Measurements from ENCODE around the gene SH3RF1.

The SH3RF1 gene

DNA sequence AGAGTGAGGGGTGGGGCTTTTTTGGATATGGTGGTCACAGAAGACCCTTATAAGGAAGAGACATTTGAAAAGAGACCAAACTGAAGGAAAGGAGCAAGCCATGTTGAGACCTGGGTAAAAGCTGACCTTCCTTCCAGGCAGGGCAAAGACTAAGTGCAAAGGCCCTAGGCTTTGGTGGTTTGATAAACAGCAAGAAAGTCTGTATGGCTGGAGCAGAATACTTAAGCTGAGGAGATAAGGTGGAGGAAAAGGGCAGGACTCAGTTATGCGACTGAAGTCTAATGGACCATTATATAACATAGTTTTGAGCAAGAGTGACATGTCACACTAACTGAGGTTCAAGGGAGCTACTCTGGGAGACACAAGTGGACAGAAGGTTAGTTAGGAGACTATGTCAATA lies 20.0 kb downstream of the SH3RF1 start:
- DNase-seq = no peak

DNA sequence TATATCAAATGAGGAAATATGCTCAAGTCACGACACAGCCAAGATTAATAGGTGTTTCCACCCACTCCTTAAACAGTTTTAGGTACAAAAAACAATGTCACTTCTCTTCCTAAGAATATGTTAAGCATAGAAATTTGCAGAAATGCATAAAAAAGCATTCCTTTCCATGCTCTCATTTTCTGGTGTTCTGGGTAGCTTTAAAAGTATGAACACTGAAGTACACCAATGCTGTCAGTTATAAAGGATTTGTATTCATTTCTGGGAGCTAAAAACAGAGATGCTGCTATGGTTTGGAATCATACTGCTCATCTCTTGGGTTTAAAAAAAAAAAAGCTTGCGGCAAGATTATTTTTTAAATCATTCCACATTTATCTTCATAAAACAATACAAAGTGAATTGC lies 20.8 kb downstream of the SH3RF1 start:
- no peak for DNase-seq

DNA sequence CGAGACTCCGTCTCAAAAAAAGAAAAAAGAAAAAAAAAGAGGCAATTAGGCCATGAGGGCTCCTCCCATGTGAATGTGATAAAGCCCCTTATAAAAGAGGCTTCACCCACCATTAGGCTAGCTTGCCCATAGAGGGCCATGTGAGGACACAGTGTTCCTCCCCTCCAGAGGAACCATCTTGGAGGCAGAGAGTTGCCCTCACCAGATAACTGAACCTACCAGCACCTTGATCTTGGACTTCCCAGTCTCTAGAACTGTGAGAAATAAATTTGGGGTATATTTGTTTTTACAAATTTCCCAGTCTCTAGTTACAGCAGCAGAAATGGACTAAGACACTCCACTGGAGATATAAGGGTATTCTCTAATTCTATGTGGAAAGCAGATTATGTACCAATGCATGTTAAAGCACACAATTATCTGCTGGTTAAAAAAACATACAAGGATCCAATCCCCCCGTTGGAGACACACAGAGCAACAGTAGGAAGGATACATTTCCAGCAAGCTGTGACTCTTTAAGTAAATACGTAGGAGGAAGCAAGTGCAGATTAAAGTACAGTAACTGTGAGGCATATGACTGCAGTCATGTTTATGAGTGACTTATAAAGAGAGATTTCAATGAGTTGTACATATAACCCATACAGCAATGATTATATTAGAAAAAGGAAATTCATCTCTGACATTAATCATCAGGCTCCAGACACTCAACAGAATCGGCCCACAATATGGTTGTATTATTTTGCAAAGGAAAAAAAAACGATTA lies 21.4 kb downstream of the SH3RF1 start:
- no peak for DNase-seq

DNA sequence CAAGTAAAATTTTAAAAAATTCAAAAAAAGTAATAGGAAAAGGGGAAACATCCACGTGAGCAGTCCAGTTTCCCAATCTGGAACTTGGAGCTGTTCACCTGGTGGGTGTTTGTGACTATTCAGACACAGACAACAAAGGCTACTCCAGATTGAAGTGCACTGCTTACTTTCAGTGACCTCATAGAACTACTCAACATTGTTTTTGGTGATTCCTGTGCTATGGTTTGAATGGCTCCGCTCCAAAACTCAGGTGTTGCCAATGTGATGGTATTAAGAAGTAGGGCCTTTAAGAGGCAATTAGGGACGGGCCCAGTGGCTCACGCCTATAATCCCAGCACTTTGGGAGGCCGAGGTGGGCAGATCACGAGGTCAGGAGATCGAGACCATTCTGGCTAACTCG lies 22.1 kb downstream of the SH3RF1 start:
- no peak for DNase-seq

DNA sequence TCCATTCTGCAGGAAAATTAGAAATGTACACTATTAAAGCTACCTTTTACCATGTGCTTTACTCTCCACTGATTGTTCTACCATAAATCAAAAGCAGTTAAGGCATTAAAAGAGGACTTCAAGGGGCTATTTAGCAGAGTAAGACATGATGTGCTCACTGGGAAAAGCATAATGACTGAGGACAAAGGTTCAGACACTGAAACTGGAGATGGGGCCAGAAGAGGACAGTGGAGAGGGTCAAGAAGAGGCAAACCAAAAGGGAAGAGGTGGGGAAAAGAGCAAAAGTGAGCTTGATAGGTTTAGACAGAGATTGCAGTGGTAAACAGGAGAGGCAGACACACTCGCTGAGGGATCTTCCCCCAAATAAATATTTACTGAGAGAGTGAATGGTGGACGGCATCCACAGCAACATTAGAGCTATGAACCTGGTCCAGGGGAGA lies 23.8 kb downstream of the SH3RF1 start:
- DNase-seq = no peak

DNA sequence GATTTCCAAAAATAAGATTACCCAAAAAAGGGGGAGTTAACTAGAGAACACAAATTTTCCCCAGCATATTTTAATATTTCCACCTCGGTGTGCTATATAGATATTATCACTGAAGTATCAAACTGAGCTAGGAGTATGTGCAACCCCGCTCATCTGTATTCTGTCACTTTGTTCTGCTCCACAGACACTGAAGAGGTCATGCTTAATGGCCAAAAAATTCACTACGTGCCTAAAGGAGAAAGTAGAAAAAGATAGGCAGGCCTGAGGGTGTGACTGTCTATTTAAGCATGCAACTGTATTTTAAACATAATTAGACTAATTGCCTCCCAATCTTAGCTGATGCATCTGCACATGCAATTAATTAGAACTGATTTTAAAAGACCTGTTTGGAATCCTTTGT lies 24.5 kb downstream of the SH3RF1 start:
- no peak for DNase-seq

DNA sequence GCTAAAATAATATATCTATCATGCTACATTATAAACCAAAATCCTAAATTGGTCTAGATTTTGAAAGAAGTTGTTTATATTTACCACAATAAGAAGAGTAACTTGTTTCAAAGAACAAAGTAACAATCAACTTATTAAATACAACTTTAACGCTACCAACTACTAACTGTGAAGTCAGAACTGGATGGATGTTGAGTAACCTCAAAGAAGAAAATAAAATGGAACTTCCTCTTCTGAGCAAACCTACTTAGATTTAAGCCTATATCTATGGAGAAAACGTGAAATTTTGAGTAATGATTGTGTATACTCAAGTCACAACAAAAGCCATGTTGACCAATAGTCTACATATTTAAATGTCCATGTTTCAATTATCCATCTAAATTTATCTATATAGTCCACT lies 25.7 kb downstream of the SH3RF1 start:
- DNase-seq = no peak

DNA sequence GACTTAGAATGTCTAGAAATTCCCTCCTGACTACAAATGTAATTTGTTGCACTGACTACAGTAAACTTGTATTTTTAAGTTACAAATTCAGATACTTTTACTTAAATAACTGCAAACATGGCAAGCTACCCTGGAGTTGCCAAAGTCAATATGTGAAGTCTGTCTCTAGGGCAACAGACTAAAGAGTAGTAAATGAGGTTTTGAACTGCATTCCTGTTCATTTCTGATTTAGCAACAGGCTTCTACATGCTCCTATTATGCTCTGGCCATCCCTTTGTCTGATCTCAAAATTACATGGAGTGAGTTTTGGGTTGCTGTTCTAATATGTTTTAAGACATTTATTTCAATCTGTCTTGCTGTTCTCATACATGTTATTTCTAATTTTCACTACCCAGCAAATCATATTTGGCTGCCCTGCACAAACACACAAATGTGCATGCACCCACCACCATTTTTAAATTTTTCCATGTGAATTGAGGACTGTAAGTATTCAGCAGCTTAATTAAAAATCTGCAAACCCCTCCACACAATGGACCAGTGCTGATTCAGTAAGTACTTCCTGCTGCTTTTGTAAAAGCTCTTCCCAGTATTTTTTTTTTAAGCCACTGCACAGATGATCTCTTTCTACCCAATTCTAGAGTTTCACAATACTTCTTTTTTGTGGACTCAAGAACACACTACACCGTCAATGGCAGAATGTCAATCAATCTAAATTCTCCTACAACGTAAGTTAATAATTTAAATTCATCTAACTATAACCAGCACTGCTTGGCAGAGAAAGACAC lies 26.7 kb downstream of the SH3RF1 start:
- DNase-seq = no peak

DNA sequence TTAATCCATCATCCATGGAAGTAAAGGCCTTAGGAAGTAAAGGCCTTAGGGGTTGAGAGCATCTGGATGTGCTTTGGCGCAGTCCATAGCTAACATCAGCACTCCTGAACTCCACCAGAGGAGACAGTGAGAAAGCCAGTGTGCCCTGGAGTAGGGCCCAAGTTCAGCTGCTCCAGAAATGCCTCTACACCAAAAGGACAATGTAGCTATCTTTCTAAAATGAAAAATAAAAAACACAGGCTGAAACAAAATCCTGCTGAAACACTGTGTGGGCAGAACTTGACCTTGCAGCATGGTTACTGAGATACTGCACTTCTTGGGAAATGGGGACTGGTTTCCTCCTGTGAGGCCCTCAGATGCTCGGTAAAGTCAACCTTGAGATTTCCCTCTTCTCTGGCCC lies 29.3 kb downstream of the SH3RF1 start:
- DNase-seq = no peak

DNA sequence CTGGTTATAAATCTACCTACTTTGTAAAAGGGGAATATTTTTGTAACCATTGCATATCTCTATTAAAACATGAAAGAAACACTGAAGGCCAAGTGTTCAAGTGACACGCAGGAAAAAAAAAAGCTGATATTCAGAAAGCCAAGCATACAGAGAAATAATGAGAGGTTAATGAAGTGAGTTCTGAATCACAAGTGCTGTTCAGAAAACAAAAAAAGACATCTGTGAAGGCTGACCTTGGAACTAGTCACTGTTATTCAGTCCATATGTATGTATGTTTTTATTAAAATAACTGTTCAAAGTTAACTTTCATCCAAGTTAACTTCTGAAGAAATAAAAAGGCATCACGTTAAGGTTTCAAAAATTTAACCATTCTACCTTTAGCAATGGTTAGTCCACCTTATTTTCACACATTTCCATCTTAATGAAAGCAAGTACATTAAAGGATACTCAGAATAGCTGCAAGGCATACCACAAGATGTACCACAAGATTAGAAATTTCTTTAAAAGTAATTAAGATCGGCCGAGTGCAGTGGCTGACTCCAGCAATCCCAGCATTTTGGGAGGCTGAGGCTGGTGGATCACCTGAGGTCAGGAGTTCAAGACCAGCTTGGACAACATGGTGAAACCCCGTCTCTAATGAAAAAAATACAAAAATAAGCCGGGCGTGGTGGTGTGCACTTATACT lies 31.4 kb downstream of the SH3RF1 start:
- no peak for DNase-seq

DNA sequence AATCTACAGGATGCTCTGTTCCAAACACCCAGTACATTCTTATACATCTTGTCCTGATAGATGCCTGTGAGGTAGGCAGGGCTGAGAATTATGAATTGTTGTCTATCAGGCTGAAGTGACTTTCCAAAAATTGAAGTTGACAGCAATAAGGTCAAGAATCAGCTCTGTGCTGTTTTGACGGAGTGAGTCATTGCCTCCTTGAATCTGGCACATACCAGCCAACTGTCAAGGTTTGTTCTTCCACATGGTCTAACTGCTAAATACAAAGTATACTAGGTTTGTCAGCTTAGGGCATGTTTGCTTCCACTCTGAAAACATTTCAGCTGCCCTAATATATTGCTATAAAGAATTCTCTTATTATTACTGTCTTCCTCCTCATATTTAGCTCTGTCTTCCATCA lies 32.3 kb downstream of the SH3RF1 start:
- DNase-seq = no peak

DNA sequence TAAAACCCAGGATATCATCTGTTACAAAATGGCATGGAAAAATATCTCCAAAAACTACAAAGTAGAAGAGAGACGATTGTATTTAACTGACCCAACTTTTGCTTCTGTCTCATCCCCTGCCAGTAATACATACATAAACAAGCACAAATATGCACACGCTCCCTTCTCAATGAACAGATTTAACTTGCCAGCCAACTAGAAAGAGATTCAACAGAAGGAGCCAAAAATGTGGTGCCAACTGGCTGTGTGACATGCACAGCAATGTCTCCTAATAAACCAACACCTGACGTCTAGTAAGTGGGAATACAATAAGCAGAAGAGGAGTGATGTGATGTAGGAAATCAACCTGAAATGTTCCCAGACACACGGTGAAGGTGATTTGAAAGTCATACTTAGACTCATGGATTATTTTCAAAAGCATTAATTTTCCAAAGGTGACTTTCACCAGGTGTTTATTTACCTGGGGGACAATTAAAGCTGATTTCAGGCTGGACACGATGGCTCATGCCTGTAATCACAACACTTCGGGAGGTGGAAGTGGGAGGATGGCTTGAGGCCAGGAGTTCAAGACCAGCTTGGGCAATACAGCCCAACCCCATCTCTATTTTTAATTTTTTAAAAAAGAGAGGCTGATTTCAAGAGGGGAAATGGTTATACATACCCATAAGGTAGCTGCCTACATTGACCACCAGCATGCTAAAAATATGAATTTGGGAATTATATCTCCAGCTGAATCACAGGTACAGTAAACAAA lies 33.7 kb downstream of the SH3RF1 start:
- no peak for DNase-seq

DNA sequence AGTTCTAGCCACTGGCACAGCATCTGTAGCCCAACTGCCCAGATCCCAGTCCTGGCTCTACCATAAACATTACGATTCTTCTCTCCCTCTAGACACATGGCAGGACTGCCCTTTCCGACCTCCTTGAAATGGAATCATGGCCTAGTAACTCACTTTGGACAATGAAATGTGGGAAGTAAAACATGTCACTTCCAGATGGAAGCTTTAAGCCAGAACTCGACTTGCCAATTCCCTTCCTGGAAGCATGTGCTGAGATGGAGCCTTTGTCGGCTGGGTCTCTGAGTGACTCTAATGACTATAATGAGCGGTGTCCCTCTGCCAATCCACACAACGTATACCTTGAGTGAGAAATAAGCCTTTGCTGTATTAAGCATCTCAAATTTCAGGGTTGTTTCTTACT lies 34.7 kb downstream of the SH3RF1 start:
- no peak for DNase-seq

DNA sequence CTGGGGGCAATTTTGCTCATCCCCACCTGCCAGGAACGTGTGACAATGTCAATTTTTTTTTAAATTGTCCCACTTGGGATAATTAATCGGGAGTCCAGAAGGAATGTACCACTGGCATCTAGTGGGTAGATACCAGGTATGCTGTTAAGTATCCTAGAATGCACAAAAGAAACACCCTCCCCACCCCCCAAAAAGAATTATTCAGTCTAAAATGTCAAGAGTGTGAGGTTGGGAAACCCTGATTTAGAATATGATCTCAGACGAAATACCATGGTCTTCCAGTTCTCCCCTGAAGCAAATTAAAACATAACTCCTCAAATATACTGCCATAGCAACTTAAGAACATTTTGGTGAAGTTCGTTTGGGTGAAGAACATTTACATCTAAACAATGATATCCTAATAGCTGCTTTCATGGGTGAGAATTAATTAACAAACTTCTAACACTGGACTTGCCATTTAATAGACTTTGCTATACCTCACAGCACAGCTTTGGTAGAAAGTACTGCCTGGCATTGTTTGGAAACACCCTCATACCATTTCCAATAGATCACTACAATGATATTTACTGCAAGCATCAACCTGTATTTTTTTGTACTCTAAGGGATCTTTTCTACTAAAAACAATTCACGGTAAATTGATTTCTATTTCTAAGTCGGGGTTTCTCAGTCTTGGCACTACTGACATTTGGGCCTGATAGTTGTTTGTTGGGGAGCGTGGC lies 36.5 kb downstream of the SH3RF1 start:
- no peak for DNase-seq

DNA sequence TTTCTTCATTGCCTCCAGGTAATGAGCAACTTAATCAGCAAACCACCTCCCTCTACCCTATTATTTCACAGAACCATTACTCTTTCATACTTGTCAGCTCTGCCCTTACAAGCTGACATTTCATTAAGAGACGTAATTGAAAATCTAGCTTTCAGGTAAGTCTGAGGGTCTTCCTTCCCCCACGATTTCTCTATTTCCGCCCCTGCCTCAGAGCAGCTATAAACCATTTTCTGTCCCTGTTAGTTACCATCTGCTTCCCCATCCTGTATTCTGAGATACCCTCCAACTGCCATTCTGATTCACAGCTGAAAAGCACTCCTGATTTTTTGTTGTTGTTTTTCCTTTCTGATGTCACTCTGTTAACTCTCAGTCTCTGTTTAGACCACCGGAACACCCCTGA lies 37.1 kb downstream of the SH3RF1 start:
- no peak for DNase-seq

DNA sequence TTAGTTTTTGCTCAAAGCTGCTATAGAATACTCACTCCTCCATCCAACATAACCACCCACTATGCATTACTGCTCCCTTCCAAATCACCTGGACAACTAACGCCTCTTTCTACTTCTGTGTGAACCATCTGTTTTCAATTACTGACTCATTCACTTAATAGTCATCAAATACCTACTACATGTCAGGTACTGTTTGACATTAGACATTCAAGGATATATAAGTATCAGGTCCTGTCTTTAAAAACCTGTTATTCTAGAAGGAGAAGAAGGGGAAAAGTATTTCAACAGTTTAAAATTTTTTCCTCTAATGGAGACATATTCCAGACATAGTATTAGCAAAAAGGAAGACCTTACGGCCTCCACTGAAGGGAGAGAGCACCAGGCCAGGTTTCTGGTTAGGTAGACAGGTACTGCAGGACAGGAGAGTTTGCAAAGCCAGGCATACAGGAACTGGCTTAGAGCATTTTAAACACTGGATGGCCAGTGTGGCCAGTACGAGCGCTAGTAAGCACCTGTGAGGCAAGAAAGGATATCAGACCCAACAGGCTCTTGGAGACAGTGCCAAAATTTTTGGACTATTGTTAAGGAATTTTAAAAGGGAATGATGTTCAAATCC lies 39.0 kb downstream of the SH3RF1 start:
- DNase-seq = no peak

DNA sequence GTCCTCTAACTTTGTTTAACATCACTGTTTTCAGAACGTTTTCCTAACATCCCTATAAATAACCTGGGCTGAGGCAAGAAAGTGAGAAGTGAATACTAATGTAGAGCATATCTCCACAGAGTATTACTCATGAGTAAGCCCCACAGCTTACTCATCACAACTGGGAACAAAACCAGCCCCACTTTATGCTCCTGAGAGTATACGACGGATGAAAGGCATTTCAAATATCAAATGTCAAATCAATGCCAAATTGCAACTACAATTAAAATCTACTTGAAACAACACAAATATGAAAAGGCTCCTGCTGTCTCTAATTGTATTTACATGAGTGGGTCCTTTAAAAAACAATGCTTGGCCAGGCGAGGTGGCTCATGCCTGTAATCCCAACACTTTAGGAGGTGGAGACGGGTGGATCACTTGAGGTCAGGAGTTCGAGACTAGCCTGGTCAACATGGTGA lies 41.2 kb downstream of the SH3RF1 start:
- no peak for DNase-seq

DNA sequence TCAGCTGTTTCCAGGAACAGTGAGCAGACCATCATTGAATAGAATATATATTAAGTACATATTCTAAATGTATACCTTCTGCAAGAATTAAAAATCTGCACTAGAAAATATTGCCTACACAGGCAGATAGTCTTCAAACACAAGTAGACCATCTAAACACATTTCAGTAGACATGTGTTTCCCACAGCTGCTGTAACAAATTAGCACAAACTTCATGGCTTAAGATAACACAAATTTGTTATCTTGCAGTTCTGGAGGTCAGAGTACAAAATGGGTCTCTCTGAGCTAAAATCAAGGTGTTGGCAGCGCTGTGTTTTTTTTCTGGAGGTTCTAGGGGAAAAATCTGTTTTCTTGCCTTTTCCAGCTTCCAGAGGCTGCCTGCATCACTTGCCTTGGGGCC lies 42.7 kb downstream of the SH3RF1 start:
- no peak for DNase-seq

DNA sequence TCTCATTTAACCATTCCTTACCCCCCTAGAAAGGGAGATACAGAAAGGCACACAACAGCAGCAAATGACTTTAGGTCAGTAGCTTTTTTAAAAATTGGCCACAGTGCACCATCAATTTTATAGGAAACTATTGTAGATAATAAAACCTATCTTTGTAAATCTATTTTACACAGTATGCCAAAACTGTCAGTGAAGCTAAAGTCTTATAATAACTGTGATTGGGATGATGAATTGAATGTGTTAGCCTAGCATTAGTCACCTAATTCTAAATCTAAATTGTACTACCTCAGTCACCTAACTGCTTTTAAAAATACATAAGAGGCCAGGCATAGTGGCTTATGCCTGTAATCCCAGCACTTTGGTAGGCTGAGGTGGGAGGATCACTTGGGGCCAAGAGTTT lies 44.2 kb downstream of the SH3RF1 start:
- DNase-seq = no peak

DNA sequence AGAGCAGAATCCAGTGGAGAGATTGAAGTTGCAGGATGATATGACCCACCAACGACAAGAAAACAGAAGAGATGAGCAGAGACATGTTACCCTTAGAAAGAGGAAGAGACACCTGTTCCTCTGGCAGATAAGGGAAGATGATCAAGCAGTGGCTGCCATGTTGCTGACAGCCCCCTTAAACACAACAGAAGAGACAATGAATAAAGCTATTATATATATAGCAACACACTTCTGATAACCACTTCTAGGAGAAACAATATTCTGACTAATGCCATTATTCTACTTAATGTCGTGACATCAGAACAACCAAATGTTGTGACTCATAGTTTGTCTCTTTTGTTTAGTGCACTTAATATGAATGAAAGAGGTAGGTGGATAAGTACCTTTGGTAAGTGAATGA lies 44.9 kb downstream of the SH3RF1 start:
- no peak for DNase-seq

DNA sequence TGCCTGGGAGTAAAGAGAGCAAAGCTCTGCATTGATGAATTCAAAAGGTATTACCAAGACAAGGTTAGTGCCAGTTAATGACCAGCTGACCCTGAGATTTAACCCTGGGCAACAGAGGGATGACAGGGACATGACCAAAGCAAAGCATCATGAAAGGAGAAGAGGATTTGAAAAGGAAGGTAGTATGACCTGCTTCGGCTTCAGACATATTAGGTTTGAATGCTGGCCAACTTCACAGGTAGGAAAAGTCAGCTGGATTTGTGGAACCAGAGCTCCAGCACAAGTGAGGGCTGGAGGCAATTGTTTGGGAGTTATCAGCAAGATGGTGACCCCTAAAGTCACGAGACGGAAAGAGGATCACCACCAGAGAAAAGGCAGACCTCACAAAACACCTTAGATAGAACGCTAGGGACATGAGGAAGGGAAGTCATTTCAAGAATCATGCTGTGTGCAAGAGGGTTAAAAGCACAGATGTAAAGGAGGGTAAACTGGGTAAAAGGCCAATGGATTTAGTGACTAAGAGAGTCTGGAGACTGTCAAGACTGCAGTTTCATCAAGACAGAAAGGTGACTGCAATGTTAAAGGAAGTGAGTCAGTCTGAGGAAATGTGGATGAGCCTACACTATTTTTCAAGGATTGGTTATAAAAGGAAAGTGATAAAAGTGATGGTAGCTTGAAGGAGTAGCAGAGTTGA lies 45.6 kb downstream of the SH3RF1 start:
- DNase-seq = no peak

All from DMS 273 treated with DMSO at 0.1 percent for 48 hours (cell line).